ENCODE results near the gene DAPK1.
A peak's percentile ranks its signal among the peaks of the same experiment; 100 is the strongest.

The DAPK1 gene

GRCh38 chr9:87542141-87542540 is 44.5 kb downstream of the DAPK1 start:
- H3K9ac ChIP-seq (ENCODE audit: low read length) = no peak overlapping the region
- no peak overlapping the region for H3K27ac ChIP-seq (ENCODE audit: low read length, poor library complexity, severe bottlenecking)
- H3K4ac ChIP-seq (ENCODE audit: low read depth in 1 of 2, low read length in 2 of 2) = no peak overlapping the region
- H4K8ac ChIP-seq (ENCODE audit: low read length) = no peak overlapping the region
- H3K27me3 ChIP-seq (ENCODE audit: control insufficient read depth in 1 of 2, insufficient read depth in 1 of 2, low read length in 2 of 2) = no peaks in the 10 kb centered on the region
- no peak overlapping the region for H3K4me2 ChIP-seq (ENCODE audit: low read length, poor library complexity, severe bottlenecking)
- WGBS = 100% methylated on average over 1 of the region's 2 CpGs
- H4K91ac ChIP-seq (ENCODE audit: low read length) = no peak overlapping the region
- H3K36me3 ChIP-seq (ENCODE audit: control insufficient read depth in 1 of 2, insufficient read depth in 2 of 2, low read depth in 1 of 2, low read length in 2 of 2) = peaks cover 0 to 18% of the 10 kb centered on the region in 2 experiments
- no peak overlapping the region for H3K23ac ChIP-seq (ENCODE audit: low read length in 2 of 2)
- no peak overlapping the region for H2AFZ ChIP-seq (ENCODE audit: low read depth, low read length)
- H3K4me3 ChIP-seq (ENCODE audit: insufficient read depth in 1 of 2, low read depth in 1 of 2, low read length in 2 of 2) = no peak overlapping the region
- H2AK5ac ChIP-seq (ENCODE audit: low read length, severe bottlenecking) = no peak overlapping the region
- no peak overlapping the region for H2BK120ac ChIP-seq (ENCODE audit: low read depth, low read length)
- no peak overlapping the region for H2BK5ac ChIP-seq (ENCODE audit: low read depth, low read length, poor library complexity, severe bottlenecking)
- no peak overlapping the region for H2BK15ac ChIP-seq (ENCODE audit: low read depth, poor library complexity, severe bottlenecking)
- H3K79me1 ChIP-seq (replicated peaks; ENCODE audit: low read length, poor library complexity, severe bottlenecking) = peaks cover 9% of the 10 kb centered on the region
- H3K9me3 ChIP-seq (ENCODE audit: control insufficient read depth, low read length) = no peaks in the 10 kb centered on the region
- no peak overlapping the region for H2BK12ac ChIP-seq (ENCODE audit: low read length in 2 of 2)
- no peak overlapping the region for H3K14ac ChIP-seq (ENCODE audit: low read length in 2 of 2)
- H3K4me1 ChIP-seq (ENCODE audit: control insufficient read depth, insufficient read depth, low read depth, low read length) = peaks cover 17% of the 10 kb centered on the region
- no peak for DNase-seq
- H3K18ac ChIP-seq (ENCODE audit: low read depth in 1 of 2, low read length in 2 of 2) = no peak overlapping the region

- no peak overlapping the region for H3K27ac ChIP-seq (ENCODE audit: low read length, poor library complexity, severe bottlenecking)
- no peak overlapping the region for H3K4me2 ChIP-seq (ENCODE audit: low read length, poor library complexity, severe bottlenecking)
- peaks cover 8% of the 10 kb centered on the region for H3K79me1 ChIP-seq (replicated peaks; ENCODE audit: low read length, poor library complexity, severe bottlenecking)
- H3K23ac ChIP-seq (ENCODE audit: low read length in 2 of 2) = no peak overlapping the region
- H3K18ac ChIP-seq (ENCODE audit: low read depth in 1 of 2, low read length in 2 of 2) = no peak overlapping the region
- no peak overlapping the region for H2BK15ac ChIP-seq (ENCODE audit: low read depth, poor library complexity, severe bottlenecking)
- H3K14ac ChIP-seq (ENCODE audit: low read length in 2 of 2) = no peak overlapping the region
- H4K8ac ChIP-seq (ENCODE audit: low read length) = no peak overlapping the region
- H2BK5ac ChIP-seq (ENCODE audit: low read depth, low read length, poor library complexity, severe bottlenecking) = no peak overlapping the region
- no peaks in the 10 kb centered on the region for H3K9me3 ChIP-seq (ENCODE audit: control insufficient read depth, low read length)
- H3K27me3 ChIP-seq (ENCODE audit: control insufficient read depth in 1 of 2, insufficient read depth in 1 of 2, low read length in 2 of 2) = no peaks in the 10 kb centered on the region
- no peak overlapping the region for H3K4ac ChIP-seq (ENCODE audit: low read depth in 1 of 2, low read length in 2 of 2)
- no peak overlapping the region for H2AK5ac ChIP-seq (ENCODE audit: low read length, severe bottlenecking)
- H4K91ac ChIP-seq (ENCODE audit: low read length) = no peak overlapping the region
- H3K36me3 ChIP-seq (ENCODE audit: control insufficient read depth in 1 of 2, insufficient read depth in 2 of 2, low read depth in 1 of 2, low read length in 2 of 2) = peaks cover 0 to 18% of the 10 kb centered on the region in 2 experiments
- no peak overlapping the region for H2BK120ac ChIP-seq (ENCODE audit: low read depth, low read length)
- no peak for DNase-seq
- H3K4me1 ChIP-seq (ENCODE audit: control insufficient read depth, insufficient read depth, low read depth, low read length) = peaks cover 23% of the 10 kb centered on the region
- no peak overlapping the region for H3K9ac ChIP-seq (ENCODE audit: low read length)
- H3K4me3 ChIP-seq (ENCODE audit: insufficient read depth in 1 of 2, low read depth in 1 of 2, low read length in 2 of 2) = no peak overlapping the region
- H2AFZ ChIP-seq (ENCODE audit: low read depth, low read length) = no peak overlapping the region
- no peak overlapping the region for H2BK12ac ChIP-seq (ENCODE audit: low read length in 2 of 2)
These were observed 45.6 kb downstream of the DAPK1 start for GRCh38 chr9:87543251-87543650.

- WGBS = 85% methylated on average over 1 of the region's 1 CpG
- Histone ChIP-seq H2BK5ac (ENCODE audit: low read depth, low read length, poor library complexity, severe bottlenecking) (no peak overlapping the region), H3K27me3 (ENCODE audit: control insufficient read depth in 1 of 2, insufficient read depth in 1 of 2, low read length in 2 of 2) (no peaks in the 10 kb centered on the region), H3K23ac (ENCODE audit: low read length in 2 of 2) (no peak overlapping the region), H3K14ac (ENCODE audit: low read length in 2 of 2) (no peak overlapping the region), H3K4me1 (ENCODE audit: control insufficient read depth, insufficient read depth, low read depth, low read length) (peaks cover 18% of the 10 kb centered on the region), H3K4ac (ENCODE audit: low read depth in 1 of 2, low read length in 2 of 2) (no peak overlapping the region), H3K27ac (ENCODE audit: low read length, poor library complexity, severe bottlenecking) (peak overlapping the region; percentile 35), H2BK120ac (ENCODE audit: low read depth, low read length) (no peak overlapping the region), H3K18ac (ENCODE audit: low read depth in 1 of 2, low read length in 2 of 2) (no peak overlapping the region), H3K4me2 (ENCODE audit: low read length, poor library complexity, severe bottlenecking) (peak overlapping the region; percentile 14), H2BK12ac (ENCODE audit: low read length in 2 of 2) (no peak overlapping the region), H4K8ac (ENCODE audit: low read length) (no peak overlapping the region), H3K79me1 (replicated peaks; ENCODE audit: low read length, poor library complexity, severe bottlenecking) (peaks cover 11% of the 10 kb centered on the region), H2AFZ (ENCODE audit: low read depth, low read length) (no peak overlapping the region), H4K91ac (ENCODE audit: low read length) (no peak overlapping the region), H3K9ac (ENCODE audit: low read length) (no peak overlapping the region), H2BK15ac (ENCODE audit: low read depth, poor library complexity, severe bottlenecking) (no peak overlapping the region), H3K9me3 (ENCODE audit: control insufficient read depth, low read length) (no peaks in the 10 kb centered on the region), H3K36me3 (ENCODE audit: control insufficient read depth in 1 of 2, insufficient read depth in 2 of 2, low read depth in 1 of 2, low read length in 2 of 2) (peaks cover 0 to 10% of the 10 kb centered on the region in 2 experiments), H3K4me3 (ENCODE audit: insufficient read depth in 1 of 2, low read depth in 1 of 2, low read length in 2 of 2) (no peak overlapping the region), H2AK5ac (ENCODE audit: low read length, severe bottlenecking) (no peak overlapping the region)
- peak; percentile 25 for DNase-seq
These were observed 48.2 kb downstream of the DAPK1 start for GRCh38 chr9:87545858-87546257.

- Histone ChIP-seq H3K4me1 (ENCODE audit: control insufficient read depth, insufficient read depth, low read depth, low read length) (peaks cover 16% of the 10 kb centered on the region), H3K23ac (ENCODE audit: low read length in 2 of 2) (no peak overlapping the region), H2AFZ (ENCODE audit: low read depth, low read length) (no peak overlapping the region), H2AK5ac (ENCODE audit: low read length, severe bottlenecking) (no peak overlapping the region), H3K27ac (ENCODE audit: low read length, poor library complexity, severe bottlenecking) (no peak overlapping the region), H2BK12ac (ENCODE audit: low read length in 2 of 2) (no peak overlapping the region), H3K18ac (ENCODE audit: low read depth in 1 of 2, low read length in 2 of 2) (no peak overlapping the region), H3K14ac (ENCODE audit: low read length in 2 of 2) (no peak overlapping the region), H3K36me3 (ENCODE audit: control insufficient read depth in 1 of 2, insufficient read depth in 2 of 2, low read depth in 1 of 2, low read length in 2 of 2) (peaks cover 0 to 9% of the 10 kb centered on the region in 2 experiments), H3K4me3 (ENCODE audit: insufficient read depth in 1 of 2, low read depth in 1 of 2, low read length in 2 of 2) (no peak overlapping the region), H3K4ac (ENCODE audit: low read depth in 1 of 2, low read length in 2 of 2) (no peak overlapping the region), H3K9me3 (ENCODE audit: control insufficient read depth, low read length) (no peaks in the 10 kb centered on the region), H4K91ac (ENCODE audit: low read length) (no peak overlapping the region), H3K9ac (ENCODE audit: low read length) (no peak overlapping the region), H2BK15ac (ENCODE audit: low read depth, poor library complexity, severe bottlenecking) (no peak overlapping the region), H3K4me2 (ENCODE audit: low read length, poor library complexity, severe bottlenecking) (no peak overlapping the region), H2BK120ac (ENCODE audit: low read depth, low read length) (no peak overlapping the region), H3K27me3 (ENCODE audit: control insufficient read depth in 1 of 2, insufficient read depth in 1 of 2, low read length in 2 of 2) (no peaks in the 10 kb centered on the region), H4K8ac (ENCODE audit: low read length) (no peak overlapping the region), H2BK5ac (ENCODE audit: low read depth, low read length, poor library complexity, severe bottlenecking) (no peak overlapping the region), H3K79me1 (replicated peaks; ENCODE audit: low read length, poor library complexity, severe bottlenecking) (peaks cover 13% of the 10 kb centered on the region)
- no peak for DNase-seq
- WGBS = 75% methylated on average over 6 of the region's 7 CpGs
These were observed 49.0 kb downstream of the DAPK1 start for GRCh38 chr9:87546704-87547103.

All from mesenchymal stem cell (in vitro differentiated cells and primary cell).